B cell (primary cell): ENCODE measurements around the gene MYOD1. TPM values are rescaled to one million over a fixed set of nuclear protein-coding genes. Genes with fewer than 3 reads are reported as not detected.

Experiments
- ATAC-seq: fragments of 200-7000 bp; cut with Tn5 transposase; one replicate; pipeline ENCODE4 v1.10.0; 2021; ENCODE audit warnings: low read depth, mild to moderate bottlenecking, moderate number of reproducible peaks, moderate library complexity
- CTCF ChIA-PET: fragments of 350-600 bp; sonication (Branson Sonifier 250); formaldehyde crosslinking; loops from one replicate; lab custom pipeline; 2021; ENCODE audit warnings: antibody characterized with exemption, inconsistent platforms; lab: Charles Lee
- POLR2A ChIA-PET: fragments of 350-600 bp; sonication (Branson Sonifier 250); formaldehyde crosslinking; loops from one replicate; lab custom pipeline; 2021; ENCODE audit warnings: antibody characterized with exemption; lab: Charles Lee
- DNase-seq: peaks from one replicate; pipeline ENCODE4 v3.0.0; 2013
- H2AFZ ChIP-seq: 2 replicates; pipeline ENCODE4 v1.6.1; 2012; ENCODE audit warnings: mild to moderate bottlenecking, low read depth, low read length; ENCODE audit not compliant: insufficient read depth, poor library complexity, severe bottlenecking
- H3K27ac ChIP-seq, 2 donors: 1 replicate in 1 of 2; 2 replicates in 1 of 2; pipeline ENCODE4 v1.5.1; 2012 to 2013; ENCODE audit warnings: low read length in 2 of 2, mild to moderate bottlenecking in 2 of 2, moderate library complexity in 1 of 2
- H3K27me3 ChIP-seq, 4 experiments: fragments of 200-600 bp in 1 of 4; sonication (generic) in 1 of 4; replicated peaks in 1 of 4; 1 replicate in 2 of 4; 2 replicates in 2 of 4; pipeline versions ENCODE4 v1.6.1 to v1.7.0; 2013 to 2016; ENCODE audit warnings: low read length in 3 of 4, mild to moderate bottlenecking in 2 of 4, mixed read lengths in 1 of 4, moderate library complexity in 1 of 4; ENCODE audit not compliant: insufficient read depth in 4 of 4, control insufficient read depth in 3 of 4; ENCODE audit errors: control extremely low read depth in 1 of 4
- H3K36me3 ChIP-seq, 2 experiments: replicated peaks in 1 of 2; 1 replicate in 1 of 2; 2 replicates in 1 of 2; pipeline versions ENCODE4 v1.6.1 to v1.7.1; 2013; ENCODE audit warnings: low read length in 1 of 2; ENCODE audit not compliant: insufficient read depth in 2 of 2, control insufficient read depth in 1 of 2; ENCODE audit errors: control extremely low read depth in 1 of 2, extremely low read depth in 1 of 2
- H3K4me1 ChIP-seq, 2 donors: fragments of 200-600 bp in 1 of 2; sonication (generic) in 1 of 2; 1 replicate in 1 of 2; 2 replicates in 1 of 2; pipeline versions ENCODE4 v1.5.1 to v1.6.1; 2013 to 2017; ENCODE audit warnings: low read length in 2 of 2; ENCODE audit not compliant: control insufficient read depth in 2 of 2, insufficient read depth in 2 of 2
- H3K4me2 ChIP-seq: replicated peaks from 2 replicates; pipeline ENCODE3; 2012; ENCODE audit warnings: mild to moderate bottlenecking, low read depth, low read length; ENCODE audit not compliant: poor library complexity, severe bottlenecking
- H3K4me3 ChIP-seq, 5 experiments: fragments of 200-600 bp in 1 of 5; sonication (generic) in 1 of 5; 1 replicate in 3 of 5; 2 replicates in 2 of 5; pipeline versions ENCODE4 v1.5.1 to v1.7.0; 2011 to 2016; ENCODE audit warnings: low read length in 4 of 5, mild to moderate bottlenecking in 4 of 5, low read depth in 2 of 5, control low read depth in 1 of 5, moderate library complexity in 1 of 5; ENCODE audit not compliant: insufficient read depth in 1 of 5; ENCODE audit errors: control extremely low read depth in 1 of 5, extremely low read depth in 1 of 5
- H3K79me2 ChIP-seq: fragments of 200-600 bp; sonication (generic); one replicate; pipeline ENCODE4 v1.6.0; 2016; ENCODE audit warnings: low read length; ENCODE audit not compliant: control insufficient read depth, insufficient read depth
- H3K9ac ChIP-seq: fragments of 200-600 bp; sonication (generic); 2 replicates; pipeline ENCODE4 v1.6.1; 2017; ENCODE audit warnings: mild to moderate bottlenecking, low read length, moderate library complexity
- H3K9me3 ChIP-seq, 3 donors: one replicate each; pipeline versions ENCODE4 v1.6.1 to v1.7.1; 2013; ENCODE audit warnings: low read length in 2 of 3; ENCODE audit not compliant: control insufficient read depth in 2 of 3, insufficient read depth in 1 of 3; ENCODE audit errors: control extremely low read depth in 1 of 3
- H4K20me1 ChIP-seq: 2 replicates; pipeline ENCODE4 v1.6.0; 2012; ENCODE audit warnings: mild to moderate bottlenecking, low read length; ENCODE audit not compliant: insufficient read depth, control insufficient read depth, poor library complexity, severe bottlenecking
- H3K27ac Mint-ChIP-seq: one replicate; pipeline ENCODE4 v1.8.0; 2021; ENCODE audit warnings: mixed read lengths
- H3K27me3 Mint-ChIP-seq: one replicate; pipeline ENCODE4 v1.8.0; 2021; ENCODE audit warnings: mixed read lengths
- H3K4me1 Mint-ChIP-seq: one replicate; pipeline ENCODE4 v1.8.0; 2021; ENCODE audit warnings: mixed read lengths
- H3K4me3 Mint-ChIP-seq: one replicate; pipeline ENCODE4 v1.8.0; 2021; ENCODE audit warnings: mixed read lengths
- H3K9me3 Mint-ChIP-seq: one replicate; pipeline ENCODE4 v1.8.0; 2022; ENCODE audit warnings: mixed read lengths; ENCODE audit not compliant: insufficient read depth
- EZH2 ChIP-seq: IDR thresholded peaks from 2 replicates; pipeline ENCODE4 v1.6.1; 2012; ENCODE audit warnings: borderline replicate concordance, low read depth, mild to moderate bottlenecking, moderate library complexity, low read length; ENCODE audit not compliant: insufficient read depth, poor library complexity, severe bottlenecking
- WGBS: methylation state at CpG from one replicate; pipeline ENCODE4 v1.1.5; 2013; ENCODE audit warnings: missing lambda C conversion rate; ENCODE audit not compliant: insufficient coverage; 5-methylcytosine and 5-hydroxymethylcytosine counted together
- intact Hi-C: fragments of 100-400 bp; cut with micrococcal nuclease; formaldehyde crosslinking; loops from one replicate; pipeline ENCODE4 v1.10.0; 2022
- polyA plus RNA-seq: library from polyadenylated mRNA; depleted of rRNA; stranded (reverse); fragments of >200 nt; gene quantifications from 2 replicates; pipeline ENCODE4 v1.2.3, GENCODE V29; 2012
- total RNA-seq, 2 donors: library from RNA; stranded (reverse); fragments of 120-200 nt in 1 of 2; gene quantifications; 1 replicate in 1 of 2; 2 replicates in 1 of 2; pipeline versions ENCODE4 v1.2.3 to v1.2.4, GENCODE V29; 2013 to 2022
- TF ChIP-seq, protein P1 (sequence below): fragments of 200-600 bp; IDR thresholded peaks from one replicate; pipeline ENCODE4 v1.8.0; 2022; ENCODE audit warnings: antibody characterized with exemption, mild to moderate bottlenecking

The MYOD1 gene
- total and polyA plus RNA-seq, 2 donors (not counting 1 experiment from before 2014, with no cell fraction given): not detected

DNA sequence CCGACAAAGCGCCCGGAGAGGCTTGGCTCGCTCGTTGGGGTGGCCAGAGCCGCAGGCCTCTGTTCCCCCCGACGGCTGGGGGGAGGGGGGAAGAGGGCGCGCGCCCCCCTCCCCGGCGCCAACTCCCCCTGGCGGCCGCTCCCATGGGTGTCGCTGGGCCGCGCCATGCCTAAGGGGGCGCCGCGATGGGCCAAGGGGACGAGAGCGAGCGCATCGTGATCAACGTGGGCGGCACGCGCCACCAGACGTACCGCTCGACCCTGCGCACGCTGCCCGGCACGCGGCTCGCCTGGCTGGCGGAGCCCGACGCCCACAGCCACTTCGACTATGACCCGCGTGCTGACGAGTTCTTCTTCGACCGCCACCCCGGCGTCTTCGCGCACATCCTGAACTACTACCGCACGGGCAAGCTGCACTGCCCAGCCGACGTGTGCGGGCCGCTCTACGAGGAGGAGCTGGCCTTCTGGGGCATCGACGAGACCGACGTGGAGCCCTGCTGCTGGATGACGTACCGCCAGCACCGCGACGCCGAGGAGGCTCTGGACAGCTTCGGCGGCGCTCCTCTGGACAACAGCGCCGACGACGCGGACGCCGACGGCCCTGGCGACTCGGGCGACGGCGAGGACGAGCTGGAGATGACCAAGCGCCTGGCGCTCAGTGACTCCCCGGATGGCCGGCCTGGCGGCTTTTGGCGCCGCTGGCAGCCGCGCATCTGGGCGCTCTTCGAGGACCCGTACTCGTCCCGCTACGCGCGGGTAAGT, 16.6 kb downstream of the MYOD1 start:
- Histone ChIP-seq H3K4me1 (peaks cover 0 to 2% of the 10 kb centered on the region in 2 donors), H3K4me2 (no peak overlapping the region), H3K9ac (no peak overlapping the region), H3K27ac (no peak overlapping the region), H3K36me3 (no peaks in the 10 kb centered on the region), H3K9me3 (peaks cover 0 to 12% (median 0%) of the 10 kb centered on the region in 3 donors), H2AFZ (no peak overlapping the region), H3K4me3 (no peak overlapping the region), H3K79me2 (no peaks in the 10 kb centered on the region), H4K20me1 (no peaks in the 10 kb centered on the region), H3K27me3 (peaks cover 0 to 60% (median 14%) of the 10 kb centered on the region in 4 experiments)
- WGBS: 23% methylated on average over 102 of the region's 102 CpGs
- ATAC-seq: no peak
- ChIA-PET POLR2A (no interaction called here), CTCF (no interaction called here)
- Mint-ChIP-seq H3K4me3 (peak overlapping the region; percentile 40), H3K9me3 (no peaks in the 10 kb centered on the region), H3K27ac (no peak overlapping the region), H3K27me3 (peaks cover 39% of the 10 kb centered on the region), H3K4me1 (peaks cover 8% of the 10 kb centered on the region)
- DNase-seq: no peak
- TF ChIP-seq, protein P1, sequence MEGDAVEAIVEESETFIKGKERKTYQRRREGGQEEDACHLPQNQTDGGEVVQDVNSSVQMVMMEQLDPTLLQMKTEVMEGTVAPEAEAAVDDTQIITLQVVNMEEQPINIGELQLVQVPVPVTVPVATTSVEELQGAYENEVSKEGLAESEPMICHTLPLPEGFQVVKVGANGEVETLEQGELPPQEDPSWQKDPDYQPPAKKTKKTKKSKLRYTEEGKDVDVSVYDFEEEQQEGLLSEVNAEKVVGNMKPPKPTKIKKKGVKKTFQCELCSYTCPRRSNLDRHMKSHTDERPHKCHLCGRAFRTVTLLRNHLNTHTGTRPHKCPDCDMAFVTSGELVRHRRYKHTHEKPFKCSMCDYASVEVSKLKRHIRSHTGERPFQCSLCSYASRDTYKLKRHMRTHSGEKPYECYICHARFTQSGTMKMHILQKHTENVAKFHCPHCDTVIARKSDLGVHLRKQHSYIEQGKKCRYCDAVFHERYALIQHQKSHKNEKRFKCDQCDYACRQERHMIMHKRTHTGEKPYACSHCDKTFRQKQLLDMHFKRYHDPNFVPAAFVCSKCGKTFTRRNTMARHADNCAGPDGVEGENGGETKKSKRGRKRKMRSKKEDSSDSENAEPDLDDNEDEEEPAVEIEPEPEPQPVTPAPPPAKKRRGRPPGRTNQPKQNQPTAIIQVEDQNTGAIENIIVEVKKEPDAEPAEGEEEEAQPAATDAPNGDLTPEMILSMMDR: no peak
- no peak for TF ChIP-seq EZH2
- intact Hi-C loops: no loop called here

DNA sequence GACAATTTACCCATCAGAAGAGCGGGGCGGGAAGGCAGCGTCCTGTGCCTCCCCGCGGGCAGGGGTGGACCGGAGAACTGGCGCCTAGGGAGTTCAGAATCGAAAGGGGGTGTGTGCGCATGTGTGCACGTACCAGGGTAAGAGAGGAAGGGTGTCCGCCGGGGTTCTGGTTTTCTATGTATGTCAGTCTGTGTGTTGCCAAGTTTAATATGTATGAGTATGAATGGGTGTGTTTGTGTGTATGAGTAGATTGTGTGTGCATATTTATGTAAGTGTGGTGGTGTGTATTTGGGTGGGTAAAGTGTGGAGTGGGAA, 17.2 kb downstream of the MYOD1 start:
- H3K4me2 ChIP-seq: no peak overlapping the region
- H3K4me1 ChIP-seq: peaks cover 0 to 2% of the 10 kb centered on the region in 2 donors
- no peak for TF ChIP-seq EZH2
- TF ChIP-seq, protein P1: no peak
- Mint-ChIP-seq H3K4me3 (no peak overlapping the region), H3K4me1 (peaks cover 8% of the 10 kb centered on the region), H3K27ac (no peak overlapping the region), H3K27me3 (peaks cover 43% of the 10 kb centered on the region), H3K9me3 (no peaks in the 10 kb centered on the region)
- ChIA-PET CTCF (interaction anchor here (0.7 kb wide), 1 partner anchor 89 kb away, joined by 3 read pairs; no protein-coding TSS in a partner anchor), POLR2A (no interaction called here)
- 24% methylated on average over 12 of the region's 12 CpGs for WGBS
- H3K4me3 ChIP-seq: no peak overlapping the region
- peaks cover 0 to 17% (median 0%) of the 10 kb centered on the region in 3 donors for H3K9me3 ChIP-seq
- DNase-seq: no peak
- intact Hi-C loops: no loop called here
- H3K79me2 ChIP-seq: no peaks in the 10 kb centered on the region
- H3K9ac ChIP-seq: no peak overlapping the region
- no peak for ATAC-seq
- peaks cover 0 to 61% (median 14%) of the 10 kb centered on the region in 4 experiments for H3K27me3 ChIP-seq
- no peak overlapping the region for H2AFZ ChIP-seq
- no peaks in the 10 kb centered on the region for H3K36me3 ChIP-seq
- H4K20me1 ChIP-seq: no peaks in the 10 kb centered on the region
- no peak overlapping the region for H3K27ac ChIP-seq
